CD4-positive, alpha-beta T cell treated with Interleukin-10 for 1 hour (primary cell): Measurements from ENCODE around the gene KRTAP4-8.
"Not testable (repeated sequence)": the region's sequence is repeated elsewhere in the genome, so short reads cannot be mapped to it uniquely, and the experiment has no call there.

Experiments
- DNase-seq: peaks from one replicate; pipeline ENCODE4 v3.0.0-alpha.2; 2020

Gene KRTAP4-8

DNA sequence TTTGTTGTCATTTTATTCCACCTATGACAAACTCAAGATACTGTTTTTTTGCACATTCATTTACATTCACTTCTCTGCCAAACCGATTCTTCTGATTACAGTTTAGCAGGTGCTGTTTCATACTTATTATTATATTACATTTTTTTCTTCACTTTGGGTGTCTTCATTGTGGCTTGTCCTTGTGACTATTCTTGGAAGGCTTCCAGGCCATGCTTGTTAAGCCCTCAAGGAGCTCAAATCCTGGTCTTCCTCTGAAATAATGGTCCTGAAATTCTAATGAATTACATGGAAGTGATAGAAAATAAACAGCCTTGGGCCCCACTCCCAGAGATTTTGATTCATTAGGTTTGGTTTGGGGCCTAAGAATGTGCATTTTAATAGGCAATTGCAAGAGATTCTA is 33.6 kb downstream of the KRTAP4-8 start:
- no peak for DNase-seq

DNA sequence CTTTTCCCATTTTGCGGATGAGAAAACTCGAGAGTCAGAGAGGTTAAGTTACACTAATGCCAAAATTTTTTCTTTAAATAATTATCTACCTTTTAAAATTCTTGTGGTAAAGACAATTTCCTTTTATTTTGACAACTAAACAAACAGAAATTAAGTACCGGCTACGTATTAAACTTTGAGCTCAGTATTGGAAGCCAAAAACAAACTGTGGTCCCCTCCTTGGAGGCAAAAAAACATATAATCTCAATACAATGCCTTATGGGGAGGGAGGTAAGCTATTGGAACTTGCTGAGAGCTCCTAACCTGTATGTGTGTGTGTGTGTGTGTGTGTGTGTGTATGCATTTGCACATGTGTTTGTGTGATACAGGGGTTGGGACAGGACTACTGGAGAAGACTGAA is 34.5 kb downstream of the KRTAP4-8 start:
- DNase-seq = no peak

DNA sequence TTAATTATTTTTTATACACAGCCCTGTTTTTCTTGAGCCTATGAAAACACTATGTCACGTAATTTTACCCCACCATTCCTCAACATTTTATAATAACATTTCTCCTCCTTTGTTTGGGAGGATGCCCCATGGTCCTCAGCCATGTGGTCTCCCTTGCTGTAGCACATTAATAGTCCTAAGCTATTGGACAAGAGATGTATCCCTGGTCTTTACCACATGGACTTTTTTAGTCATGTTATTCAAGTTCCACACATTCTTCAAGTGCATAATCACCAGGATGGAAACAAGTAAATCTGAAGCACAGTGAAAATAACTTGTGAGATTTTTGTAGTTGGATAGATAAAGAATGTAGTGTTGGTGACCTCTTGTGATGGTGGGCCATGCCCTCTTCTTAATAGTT is 36.0 kb downstream of the KRTAP4-8 start:
- no peak for DNase-seq

GRCh38 chr17:41060052-41060604 is 37.8 kb downstream of the KRTAP4-8 start, which contains the start of gene KRTAP2-3:
Gene KRTAP2-3, minus strand, starts transcription at chr17:41060114. Its CDS starts 64 bp downstream, at chr17:41060050.
- no peak for DNase-seq

DNA sequence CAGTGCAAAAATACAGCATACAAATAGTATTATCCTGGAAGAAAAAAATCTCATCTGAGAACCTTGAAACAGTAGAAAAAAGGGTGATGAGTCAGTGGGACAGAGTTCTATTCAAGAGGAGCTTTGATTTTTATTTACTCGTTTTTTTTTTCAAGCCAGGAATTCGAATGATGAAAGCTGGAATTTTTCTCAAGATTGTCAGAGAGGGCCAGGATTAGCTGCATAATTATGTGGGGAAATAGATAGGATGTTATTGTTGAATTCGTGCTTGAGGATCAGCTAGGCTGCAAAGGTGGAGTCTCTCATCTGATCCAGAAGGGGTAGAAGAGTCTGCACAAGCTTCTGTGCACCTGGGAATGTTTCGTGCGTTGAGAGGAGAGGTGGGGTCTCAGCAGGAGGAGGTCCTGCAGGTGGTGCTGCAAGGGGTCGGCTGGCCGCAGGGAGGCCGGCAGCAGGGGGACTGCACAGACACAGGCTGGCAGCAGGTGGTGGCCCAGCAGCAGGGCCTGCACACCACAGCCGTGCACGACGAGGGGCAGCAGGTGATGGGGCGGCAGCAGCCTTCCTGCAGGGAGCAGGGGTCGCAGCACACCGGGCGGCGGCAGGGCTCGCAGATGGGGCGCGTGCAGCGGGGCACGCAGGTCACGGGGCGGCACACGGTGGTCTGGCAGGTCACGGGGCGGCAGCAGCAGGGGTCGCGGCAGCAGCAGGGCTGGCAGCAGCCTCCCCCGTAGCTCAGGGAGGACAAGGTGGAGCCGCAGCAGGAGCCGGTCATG is 38.5 kb downstream of the KRTAP4-8 start:
- not testable (repeated sequence) for DNase-seq

DNA sequence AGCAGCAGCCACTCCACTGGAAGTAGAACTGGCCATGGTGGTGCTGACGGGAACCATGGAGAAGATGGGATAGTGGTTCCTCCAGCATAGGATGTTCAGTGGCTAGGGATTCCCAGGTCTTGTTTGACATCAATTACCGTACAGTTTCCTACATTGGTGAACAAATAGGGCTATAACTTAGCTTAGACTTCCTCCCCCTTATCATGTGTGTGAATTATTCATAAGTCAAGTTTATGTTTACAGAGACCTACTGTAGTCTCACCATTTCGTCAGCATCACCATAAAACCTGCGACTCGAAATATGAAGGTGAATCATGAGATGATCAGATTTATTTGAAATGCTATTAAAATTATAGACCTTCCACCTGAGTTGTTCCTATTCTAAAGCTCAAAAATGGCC is 39.2 kb downstream of the KRTAP4-8 start:
- no peak for DNase-seq

DNA sequence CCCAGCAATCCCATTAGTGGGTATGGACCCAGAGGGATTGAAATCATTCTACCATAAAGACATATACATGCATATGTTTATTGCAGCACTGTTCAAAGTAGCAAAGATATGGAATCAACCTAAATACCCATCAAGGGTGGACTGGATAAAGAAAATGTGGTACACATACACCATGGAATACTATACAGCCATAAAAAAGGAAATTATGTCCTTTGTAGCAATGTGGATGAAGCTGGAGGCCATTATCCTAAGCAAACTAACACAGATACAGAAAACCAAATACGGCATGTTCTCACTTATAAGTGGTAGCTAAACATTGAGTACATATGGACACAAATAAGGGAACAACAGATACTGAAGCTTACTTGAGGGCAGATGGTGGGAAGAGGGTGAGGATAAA is 40.4 kb downstream of the KRTAP4-8 start:
- no peak for DNase-seq

DNA sequence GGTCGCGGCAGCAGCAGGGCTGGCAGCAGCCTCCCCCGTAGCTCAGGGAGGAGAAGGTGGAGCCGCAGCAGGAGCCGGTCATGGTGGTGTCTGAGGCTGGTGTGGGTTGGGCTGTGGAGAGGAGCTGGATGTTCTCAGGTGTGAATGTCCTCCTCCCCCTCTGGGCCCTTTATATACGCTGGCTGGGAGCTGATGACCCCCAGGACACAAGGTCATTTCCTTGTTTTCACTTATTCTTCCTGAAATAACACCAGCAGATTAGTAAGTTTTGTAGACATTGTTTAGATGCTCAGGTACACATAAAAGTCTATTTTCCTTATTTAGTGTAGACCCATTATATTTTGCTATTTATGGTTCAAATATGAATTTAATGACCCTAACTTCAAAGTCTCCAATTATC is 42.8 kb downstream of the KRTAP4-8 start, which contains the start of gene KRTAP2-2:
KRTAP2-2 (minus strand) TSS at position 101 of the 400 bp plus-strand sequence; CDS start at position 82, 19 bp downstream.
- not testable (repeated sequence) for DNase-seq

DNA sequence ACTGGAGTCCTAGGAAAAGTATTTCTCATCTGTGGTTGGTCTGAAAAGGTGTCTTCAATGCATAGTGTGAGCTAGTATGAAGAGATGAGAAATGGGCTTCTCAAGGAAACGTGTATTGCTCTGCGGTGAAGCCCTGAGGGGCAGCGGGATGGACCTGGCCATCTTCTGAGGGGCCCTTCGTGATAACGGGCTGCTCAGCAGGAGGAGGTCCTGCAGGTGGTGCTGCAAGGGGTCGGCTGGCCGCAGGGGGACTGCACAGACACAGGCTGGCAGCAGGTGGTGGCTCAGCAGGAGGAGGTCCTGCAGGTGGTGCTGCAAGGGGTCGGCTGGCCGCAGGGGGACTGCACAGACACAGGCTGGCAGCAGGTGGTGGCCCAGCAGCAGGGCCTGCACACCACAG is 43.4 kb downstream of the KRTAP4-8 start:
- DNase-seq = not testable (repeated sequence)

- no peak for DNase-seq
Measured at GRCh38 chr17:41054025-41054424, 43.9 kb downstream of the KRTAP4-8 start.

DNA sequence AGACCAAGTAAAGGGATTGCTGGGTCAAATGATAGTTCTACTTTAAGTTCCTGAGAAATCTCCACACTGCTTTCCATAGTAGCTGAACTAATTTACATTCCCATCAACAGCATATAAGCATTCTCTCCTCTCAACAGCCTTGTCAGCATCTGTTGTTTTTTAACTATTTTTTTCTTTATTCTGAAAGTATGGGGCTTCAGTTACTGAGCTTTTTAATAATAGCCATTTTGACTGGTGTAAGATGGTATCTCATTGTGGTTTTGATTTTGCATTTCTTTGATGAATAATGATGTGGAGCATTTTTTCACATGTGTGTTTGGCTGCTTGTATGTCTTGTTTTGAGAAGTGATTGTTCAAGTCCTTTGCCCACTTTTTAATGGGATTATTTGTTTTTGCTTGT is 45.4 kb downstream of the KRTAP4-8 start:
- DNase-seq = no peak

DNA sequence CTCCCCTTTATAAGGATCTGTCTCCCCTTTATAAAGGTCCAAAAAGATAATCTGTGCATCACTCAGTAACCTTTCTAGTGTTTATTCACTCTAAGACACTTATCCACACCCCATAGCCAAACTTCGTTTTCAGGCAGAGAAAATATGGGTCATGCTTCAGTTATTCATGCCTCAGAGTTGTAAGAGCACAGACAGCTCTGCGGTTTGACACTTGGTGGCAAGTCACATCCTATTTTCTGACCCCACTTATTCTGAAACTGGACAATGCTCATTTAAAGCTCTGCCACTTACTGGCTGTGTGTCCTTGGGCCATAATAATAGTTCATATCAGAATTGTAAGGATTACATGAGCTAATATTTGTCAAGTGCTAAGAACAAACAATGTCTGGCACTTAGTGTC is 48.8 kb downstream of the KRTAP4-8 start:
- DNase-seq = no peak

GRCh38 chr17:41048441-41048840 is 49.5 kb downstream of the KRTAP4-8 start:
- no peak for DNase-seq
